Glutamatergic neuron (in vitro differentiated cells): Measurements from ENCODE around the gene CRTAC1. TPM values are rescaled to one million over a fixed set of nuclear protein-coding genes. Genes with fewer than 3 reads are reported as not detected.

Experiments used
- DNase-seq: peaks from one replicate; pipeline ENCODE4 v3.0.0; 2022
- H3K27ac Mint-ChIP-seq: one replicate; pipeline ENCODE4 v1.8.0; 2020; ENCODE audit warnings: mild to moderate bottlenecking, mixed read lengths, inconsistent platforms; ENCODE audit not compliant: unreplicated experiment
- H3K27me3 Mint-ChIP-seq: one replicate; pipeline ENCODE4 v1.8.0; 2020; ENCODE audit warnings: mild to moderate bottlenecking, moderate library complexity, mixed read lengths, inconsistent platforms; ENCODE audit not compliant: unreplicated experiment
- H3K36me3 Mint-ChIP-seq: one replicate; pipeline ENCODE4 v1.8.0; 2020; ENCODE audit warnings: mild to moderate bottlenecking, mixed read lengths, inconsistent platforms; ENCODE audit not compliant: unreplicated experiment
- H3K4me1 Mint-ChIP-seq: one replicate; pipeline ENCODE4 v1.8.0; 2020; ENCODE audit warnings: mild to moderate bottlenecking, low read depth, mixed read lengths, inconsistent platforms; ENCODE audit not compliant: unreplicated experiment
- H3K4me3 Mint-ChIP-seq: one replicate; pipeline ENCODE4 v1.8.0; 2020; ENCODE audit warnings: mild to moderate bottlenecking, mixed read lengths, inconsistent platforms; ENCODE audit not compliant: unreplicated experiment
- H3K9me3 Mint-ChIP-seq: one replicate; pipeline ENCODE4 v1.8.0; 2020; ENCODE audit warnings: mild to moderate bottlenecking, moderate library complexity, mixed read lengths, inconsistent platforms; ENCODE audit not compliant: unreplicated experiment
- total RNA-seq: library from RNA; stranded (reverse); fragmentation: NEBNext Ultra II Directional; extraction: Animal tissue kit (Norgen Biotek cat#: 25700); gene quantifications from one replicate; pipeline ENCODE4 v1.2.1, GENCODE V29; 2021; ENCODE audit not compliant: unreplicated experiment
- TF ChIP-seq, protein P1 (sequence below): fragments of 200-600 bp; sonication (generic); IDR thresholded peaks from one replicate; pipeline ENCODE4 v1.5.0; 2021; ENCODE audit not compliant: partially characterized antibody, unreplicated experiment

CRTAC1 gene
- total RNA-seq, 1 donor from 2014 or later: 2.5 TPM

DNA sequence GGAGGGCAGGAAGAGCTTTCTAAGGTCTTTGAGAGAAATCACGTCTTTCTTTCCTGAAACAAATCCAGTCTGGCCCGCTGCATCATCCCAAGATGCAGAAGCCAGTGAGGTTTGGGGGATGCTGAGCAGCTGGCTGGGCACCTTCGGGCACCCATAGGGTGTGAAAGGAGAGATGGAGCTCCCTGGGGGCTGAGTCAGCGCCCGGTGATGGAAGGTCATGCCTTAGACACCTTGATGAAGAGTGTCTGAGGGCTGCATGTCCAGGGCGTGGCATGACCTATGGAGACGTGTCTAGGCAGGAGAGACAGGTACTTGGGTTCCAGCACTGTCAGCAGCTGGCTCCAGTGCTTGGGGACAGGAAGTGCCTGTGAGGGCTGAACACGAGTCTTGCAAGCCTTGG is 92.5 kb downstream of the CRTAC1 start:
- H3K4me1 Mint-ChIP-seq: no peaks in the 10 kb centered on the region
- peaks cover 6% of the 10 kb centered on the region for H3K9me3 Mint-ChIP-seq
- peaks cover 3% of the 10 kb centered on the region for H3K27me3 Mint-ChIP-seq
- TF ChIP-seq, protein P1, sequence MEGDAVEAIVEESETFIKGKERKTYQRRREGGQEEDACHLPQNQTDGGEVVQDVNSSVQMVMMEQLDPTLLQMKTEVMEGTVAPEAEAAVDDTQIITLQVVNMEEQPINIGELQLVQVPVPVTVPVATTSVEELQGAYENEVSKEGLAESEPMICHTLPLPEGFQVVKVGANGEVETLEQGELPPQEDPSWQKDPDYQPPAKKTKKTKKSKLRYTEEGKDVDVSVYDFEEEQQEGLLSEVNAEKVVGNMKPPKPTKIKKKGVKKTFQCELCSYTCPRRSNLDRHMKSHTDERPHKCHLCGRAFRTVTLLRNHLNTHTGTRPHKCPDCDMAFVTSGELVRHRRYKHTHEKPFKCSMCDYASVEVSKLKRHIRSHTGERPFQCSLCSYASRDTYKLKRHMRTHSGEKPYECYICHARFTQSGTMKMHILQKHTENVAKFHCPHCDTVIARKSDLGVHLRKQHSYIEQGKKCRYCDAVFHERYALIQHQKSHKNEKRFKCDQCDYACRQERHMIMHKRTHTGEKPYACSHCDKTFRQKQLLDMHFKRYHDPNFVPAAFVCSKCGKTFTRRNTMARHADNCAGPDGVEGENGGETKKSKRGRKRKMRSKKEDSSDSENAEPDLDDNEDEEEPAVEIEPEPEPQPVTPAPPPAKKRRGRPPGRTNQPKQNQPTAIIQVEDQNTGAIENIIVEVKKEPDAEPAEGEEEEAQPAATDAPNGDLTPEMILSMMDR: no peak
- no peaks in the 10 kb centered on the region for H3K36me3 Mint-ChIP-seq
- DNase-seq: no peak
- no peak overlapping the region for H3K27ac Mint-ChIP-seq
- H3K4me3 Mint-ChIP-seq: no peak overlapping the region

- no peaks in the 10 kb centered on the region for H3K4me1 Mint-ChIP-seq
- no peak overlapping the region for H3K27ac Mint-ChIP-seq
- peaks cover 4% of the 10 kb centered on the region for H3K9me3 Mint-ChIP-seq
- no peak for DNase-seq
- TF ChIP-seq, protein P1: no peak
- H3K4me3 Mint-ChIP-seq: no peak overlapping the region
- peaks cover 6% of the 10 kb centered on the region for H3K27me3 Mint-ChIP-seq
- no peaks in the 10 kb centered on the region for H3K36me3 Mint-ChIP-seq
Observed at GRCh38 chr10:97937054-97937453, 93.4 kb downstream of the CRTAC1 start.

GRCh38 chr10:97936126-97936525 is 94.3 kb downstream of the CRTAC1 start:
- TF ChIP-seq, protein P1: no peak
- H3K4me3 Mint-ChIP-seq: no peak overlapping the region
- H3K9me3 Mint-ChIP-seq: peaks cover 4% of the 10 kb centered on the region
- H3K4me1 Mint-ChIP-seq: no peaks in the 10 kb centered on the region
- no peaks in the 10 kb centered on the region for H3K36me3 Mint-ChIP-seq
- no peak for DNase-seq
- H3K27ac Mint-ChIP-seq: no peak overlapping the region
- H3K27me3 Mint-ChIP-seq: peaks cover 6% of the 10 kb centered on the region

- H3K4me3 Mint-ChIP-seq: no peak overlapping the region
- DNase-seq: no peak
- H3K9me3 Mint-ChIP-seq: peaks cover 4% of the 10 kb centered on the region
- no peaks in the 10 kb centered on the region for H3K4me1 Mint-ChIP-seq
- H3K27me3 Mint-ChIP-seq: peaks cover 8% of the 10 kb centered on the region
- TF ChIP-seq, protein P1: no peak
- no peaks in the 10 kb centered on the region for H3K36me3 Mint-ChIP-seq
- no peak overlapping the region for H3K27ac Mint-ChIP-seq
Observed at GRCh38 chr10:97932932-97933530, 97.4 kb downstream of the CRTAC1 start.

DNA sequence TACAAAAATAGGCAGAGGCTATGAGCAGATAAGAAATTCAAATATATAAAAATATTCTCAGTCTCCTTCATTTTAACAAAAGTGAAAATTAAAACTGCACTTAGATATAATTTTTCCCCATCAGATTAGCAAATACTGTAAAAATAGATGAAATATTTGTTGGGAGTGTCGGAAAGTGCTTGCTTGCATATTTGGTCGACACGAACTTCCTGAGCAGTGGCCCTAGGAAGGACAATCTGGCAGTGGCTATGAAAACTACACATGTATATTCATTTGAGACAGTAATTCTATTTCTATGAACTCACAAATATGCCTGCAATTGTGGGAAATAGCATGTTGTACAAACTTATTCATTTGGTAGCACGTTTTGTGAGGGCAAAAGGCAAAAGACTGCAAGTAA is 99.4 kb downstream of the CRTAC1 start:
- peaks cover 2% of the 10 kb centered on the region for H3K9me3 Mint-ChIP-seq
- peaks cover 10% of the 10 kb centered on the region for H3K27me3 Mint-ChIP-seq
- DNase-seq: no peak
- TF ChIP-seq, protein P1: no peak
- H3K4me1 Mint-ChIP-seq: no peaks in the 10 kb centered on the region
- no peak overlapping the region for H3K4me3 Mint-ChIP-seq
- no peaks in the 10 kb centered on the region for H3K36me3 Mint-ChIP-seq
- H3K27ac Mint-ChIP-seq: no peak overlapping the region
